ENCODE results near the gene SLC4A9.
A peak's percentile ranks its signal among the peaks of the same experiment; 100 is the strongest.
"Not testable (repeated sequence)": the region's sequence is repeated elsewhere in the genome, so short reads cannot be mapped to it uniquely, and the experiment has no call there.

Gene SLC4A9

GRCh38 chr5:140339636-140340035, 20.4 kb upstream of the SLC4A9 start:
- no peak for DNase-seq

- no peak for DNase-seq
These were observed 19.3 kb upstream of the SLC4A9 start for GRCh38 chr5:140340605-140341121.

- DNase-seq, result no peak
These were observed 18.4 kb upstream of the SLC4A9 start for GRCh38 chr5:140341591-140341990.

GRCh38 chr5:140342287-140342686, 17.7 kb upstream of the SLC4A9 start:
- peak; percentile 28 for DNase-seq

GRCh38 chr5:140342896-140343295, 17.1 kb upstream of the SLC4A9 start:
- no peak for DNase-seq

GRCh38 chr5:140343849-140344248, 16.1 kb upstream of the SLC4A9 start:
- DNase-seq, result not testable (repeated sequence)

- DNase-seq, result peak; percentile 40
These were observed 15.1 kb upstream of the SLC4A9 start for GRCh38 chr5:140344683-140345423.

GRCh38 chr5:140345919-140346347, 14.1 kb upstream of the SLC4A9 start:
- no peak for DNase-seq

- DNase-seq, result peak; percentile 73
These were observed 13.4 kb upstream of the SLC4A9 start, which contains the start of gene HBEGF for GRCh38 chr5:140346348-140347221. TSS of gene HBEGF (minus strand) at chr5:140346603. CDS start at chr5:140346328, 275 bp downstream.

- DNase-seq, result no peak
These were observed 12.6 kb upstream of the SLC4A9 start for GRCh38 chr5:140347360-140347759.

GRCh38 chr5:140348104-140348503, 11.9 kb upstream of the SLC4A9 start:
- DNase-seq, result no peak

- no peak for DNase-seq
These were observed 10.8 kb upstream of the SLC4A9 start for GRCh38 chr5:140349244-140349643.

GRCh38 chr5:140351609-140352334, 8.2 kb upstream of the SLC4A9 start:
- DNase-seq, result peak; percentile 75

- no peak for DNase-seq
These were observed 4.4 kb upstream of the SLC4A9 start for GRCh38 chr5:140355546-140355945.

GRCh38 chr5:140356853-140357725, 2.9 kb upstream of the SLC4A9 start:
- no peak for DNase-seq

GRCh38 chr5:140357726-140358093, 2.3 kb upstream of the SLC4A9 start:
- DNase-seq, result peak; percentile 81

GRCh38 chr5:140358738-140359310, 1.2 kb upstream of the SLC4A9 start:
- DNase-seq, result no peak

- DNase-seq, result no peak
These were observed 886 bp downstream of the SLC4A9 start for GRCh38 chr5:140360681-140361479.

GRCh38 chr5:140361901-140362300, 1.9 kb downstream of the SLC4A9 start:
- DNase-seq, result no peak

- DNase-seq, result no peak
These were observed 2.3 kb downstream of the SLC4A9 start for GRCh38 chr5:140362311-140362710.

Measured in CD4-positive, alpha-beta T cell treated with Interleukin-17A for 4 hours (primary cell).